Endothelial cell (in vitro differentiated cells): ENCODE measurements around the gene SLC1A7. TPM values are rescaled to one million over a fixed set of nuclear protein-coding genes. Genes with fewer than 3 reads are reported as not detected.

Source experiments
- DNase-seq: peaks from one replicate; pipeline ENCODE4 v3.0.0; 2021; ENCODE audit warnings: low spot score
- H3K27ac Mint-ChIP-seq: one replicate; pipeline ENCODE4 v1.8.0; 2021; ENCODE audit warnings: mixed read lengths, inconsistent platforms; ENCODE audit not compliant: unreplicated experiment
- H3K27me3 Mint-ChIP-seq: one replicate; pipeline ENCODE4 v1.8.0; 2021; ENCODE audit warnings: mild to moderate bottlenecking, moderate library complexity, mixed read lengths, inconsistent platforms; ENCODE audit not compliant: unreplicated experiment
- H3K36me3 Mint-ChIP-seq: one replicate; pipeline ENCODE4 v1.8.0; 2021; ENCODE audit warnings: mild to moderate bottlenecking, low read depth, mixed read lengths, inconsistent platforms; ENCODE audit not compliant: unreplicated experiment
- H3K4me1 Mint-ChIP-seq: one replicate; pipeline ENCODE4 v1.8.0; 2021; ENCODE audit warnings: mild to moderate bottlenecking, mixed read lengths, inconsistent platforms; ENCODE audit not compliant: unreplicated experiment
- H3K4me3 Mint-ChIP-seq: one replicate; pipeline ENCODE4 v1.8.0; 2021; ENCODE audit warnings: mild to moderate bottlenecking, mixed read lengths, inconsistent platforms; ENCODE audit not compliant: unreplicated experiment
- H3K9me3 Mint-ChIP-seq: one replicate; pipeline ENCODE4 v1.8.0; 2021; ENCODE audit warnings: mixed read lengths, inconsistent platforms; ENCODE audit not compliant: unreplicated experiment
- total RNA-seq: library from RNA; stranded (reverse); fragmentation: NEBNext Ultra II Directional; extraction: Animal tissue kit (Norgen Biotek cat#: 25700); gene quantifications from one replicate; pipeline ENCODE4 v1.2.1, GENCODE V29; 2021; ENCODE audit not compliant: unreplicated experiment
- TF ChIP-seq, protein P1 (sequence below): fragments of 200-600 bp; sonication (generic); IDR thresholded peaks from one replicate; pipeline ENCODE4 v1.5.0; 2021; ENCODE audit warnings: antibody characterized with exemption; ENCODE audit not compliant: unreplicated experiment

Gene SLC1A7
- total RNA-seq, 1 donor from 2014 or later = not detected

DNA sequence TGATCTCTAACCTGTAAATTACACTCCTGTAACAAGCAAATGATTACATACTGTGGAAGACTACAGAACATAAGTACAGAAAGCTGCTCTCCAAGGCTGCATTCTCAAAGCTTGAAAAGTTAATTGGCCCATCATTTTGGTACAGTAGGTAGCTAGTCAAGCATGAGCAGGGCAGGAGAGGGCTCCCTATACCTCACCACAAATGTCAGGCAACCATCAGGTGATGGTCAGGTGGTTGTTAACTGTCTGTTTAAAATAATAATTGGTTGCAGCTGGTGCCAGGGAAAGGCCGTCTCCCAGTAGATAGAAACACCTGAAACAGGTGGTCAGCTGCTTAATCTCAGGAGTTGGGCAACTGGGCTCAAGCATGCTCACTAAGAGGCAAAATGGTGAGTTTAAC lies 13.1 kb upstream of the SLC1A7 start:
- H3K36me3 Mint-ChIP-seq = no peaks in the 10 kb centered on the region
- no peaks in the 10 kb centered on the region for H3K4me1 Mint-ChIP-seq
- no peak overlapping the region for H3K27ac Mint-ChIP-seq
- DNase-seq = no peak
- H3K4me3 Mint-ChIP-seq = no peak overlapping the region
- H3K27me3 Mint-ChIP-seq = no peaks in the 10 kb centered on the region
- TF ChIP-seq, protein P1, sequence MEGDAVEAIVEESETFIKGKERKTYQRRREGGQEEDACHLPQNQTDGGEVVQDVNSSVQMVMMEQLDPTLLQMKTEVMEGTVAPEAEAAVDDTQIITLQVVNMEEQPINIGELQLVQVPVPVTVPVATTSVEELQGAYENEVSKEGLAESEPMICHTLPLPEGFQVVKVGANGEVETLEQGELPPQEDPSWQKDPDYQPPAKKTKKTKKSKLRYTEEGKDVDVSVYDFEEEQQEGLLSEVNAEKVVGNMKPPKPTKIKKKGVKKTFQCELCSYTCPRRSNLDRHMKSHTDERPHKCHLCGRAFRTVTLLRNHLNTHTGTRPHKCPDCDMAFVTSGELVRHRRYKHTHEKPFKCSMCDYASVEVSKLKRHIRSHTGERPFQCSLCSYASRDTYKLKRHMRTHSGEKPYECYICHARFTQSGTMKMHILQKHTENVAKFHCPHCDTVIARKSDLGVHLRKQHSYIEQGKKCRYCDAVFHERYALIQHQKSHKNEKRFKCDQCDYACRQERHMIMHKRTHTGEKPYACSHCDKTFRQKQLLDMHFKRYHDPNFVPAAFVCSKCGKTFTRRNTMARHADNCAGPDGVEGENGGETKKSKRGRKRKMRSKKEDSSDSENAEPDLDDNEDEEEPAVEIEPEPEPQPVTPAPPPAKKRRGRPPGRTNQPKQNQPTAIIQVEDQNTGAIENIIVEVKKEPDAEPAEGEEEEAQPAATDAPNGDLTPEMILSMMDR = no peak
- H3K9me3 Mint-ChIP-seq = no peaks in the 10 kb centered on the region

DNA sequence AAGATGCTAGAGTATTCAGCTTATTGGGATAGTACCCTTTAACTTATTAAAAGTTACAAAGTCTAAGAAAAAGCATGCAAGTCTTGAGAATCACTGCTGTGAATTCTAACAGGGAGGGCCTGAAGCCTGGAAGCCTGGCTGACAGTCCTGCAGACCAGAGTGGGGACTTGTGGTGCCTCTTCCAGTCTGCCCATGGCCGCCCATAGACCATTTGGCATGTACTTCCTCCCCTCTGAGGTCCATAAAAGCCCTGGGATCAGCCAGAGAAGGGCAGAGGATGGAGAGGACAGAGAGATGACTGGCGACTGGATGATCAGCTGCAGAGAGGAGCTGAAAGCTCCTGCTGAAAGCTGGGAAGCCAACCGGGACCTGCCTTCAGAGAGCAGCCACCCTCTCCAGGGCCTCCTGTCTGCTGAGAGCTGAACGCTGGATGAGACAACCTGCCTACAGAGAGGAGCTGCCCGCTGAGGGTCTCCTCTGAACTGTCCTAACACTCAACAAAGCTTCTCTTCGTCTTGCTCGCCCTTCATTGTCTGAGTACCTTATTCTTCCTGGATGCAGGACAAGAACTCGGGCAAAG lies 12.5 kb upstream of the SLC1A7 start:
- no peak for DNase-seq
- Mint-ChIP-seq H3K4me3 (no peak overlapping the region), H3K9me3 (no peaks in the 10 kb centered on the region), H3K27me3 (no peaks in the 10 kb centered on the region), H3K36me3 (no peaks in the 10 kb centered on the region), H3K27ac (no peak overlapping the region), H3K4me1 (no peaks in the 10 kb centered on the region)
- TF ChIP-seq, protein P1 = no peak

DNA sequence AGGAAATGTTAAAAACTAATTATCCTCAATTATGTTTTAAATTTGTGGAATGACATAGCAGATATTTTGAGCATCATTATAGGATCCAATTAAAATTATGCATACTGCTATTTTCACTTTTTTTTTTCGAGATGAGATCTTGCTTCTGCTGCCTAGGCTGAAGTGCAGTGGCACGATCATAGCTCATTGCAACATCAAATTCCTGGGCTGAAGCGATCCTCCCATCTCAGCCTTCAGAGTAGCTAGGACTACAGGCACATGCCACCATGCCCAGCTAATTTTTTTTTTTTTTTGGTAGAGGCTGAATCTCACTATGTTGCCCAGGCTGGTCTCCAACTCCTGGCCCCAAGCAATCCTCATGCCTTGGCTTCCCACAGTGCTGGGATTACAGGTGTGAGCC lies 11.3 kb upstream of the SLC1A7 start:
- H3K4me1 Mint-ChIP-seq = no peaks in the 10 kb centered on the region
- H3K27me3 Mint-ChIP-seq = no peaks in the 10 kb centered on the region
- DNase-seq = no peak
- no peak overlapping the region for H3K27ac Mint-ChIP-seq
- H3K4me3 Mint-ChIP-seq = no peak overlapping the region
- H3K36me3 Mint-ChIP-seq = no peaks in the 10 kb centered on the region
- TF ChIP-seq, protein P1 = no peak
- H3K9me3 Mint-ChIP-seq = no peaks in the 10 kb centered on the region

DNA sequence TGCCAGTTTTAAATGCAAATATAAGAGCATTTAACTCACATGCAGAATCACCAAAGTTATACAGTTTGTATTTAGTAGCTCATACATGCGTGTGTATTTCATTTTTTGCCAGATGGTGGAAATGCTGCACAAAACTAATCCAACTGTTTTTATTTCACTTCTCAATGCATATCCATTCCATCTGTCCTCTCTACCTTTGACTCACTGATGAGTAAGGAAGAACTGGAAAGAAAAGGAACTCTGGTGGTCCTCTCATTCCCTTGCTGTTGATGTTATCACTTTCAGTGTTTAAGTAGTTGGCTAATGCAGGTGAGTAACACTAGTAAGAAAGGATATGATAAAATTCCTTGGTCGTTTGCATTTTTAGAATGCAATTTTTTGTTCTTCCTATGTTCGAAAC lies 5.7 kb upstream of the SLC1A7 start:
- Mint-ChIP-seq H3K27me3 (peaks cover 3% of the 10 kb centered on the region), H3K4me3 (no peak overlapping the region), H3K4me1 (peaks cover 5% of the 10 kb centered on the region), H3K27ac (no peak overlapping the region), H3K9me3 (no peaks in the 10 kb centered on the region), H3K36me3 (no peaks in the 10 kb centered on the region)
- DNase-seq = no peak
- TF ChIP-seq, protein P1 = no peak

DNA sequence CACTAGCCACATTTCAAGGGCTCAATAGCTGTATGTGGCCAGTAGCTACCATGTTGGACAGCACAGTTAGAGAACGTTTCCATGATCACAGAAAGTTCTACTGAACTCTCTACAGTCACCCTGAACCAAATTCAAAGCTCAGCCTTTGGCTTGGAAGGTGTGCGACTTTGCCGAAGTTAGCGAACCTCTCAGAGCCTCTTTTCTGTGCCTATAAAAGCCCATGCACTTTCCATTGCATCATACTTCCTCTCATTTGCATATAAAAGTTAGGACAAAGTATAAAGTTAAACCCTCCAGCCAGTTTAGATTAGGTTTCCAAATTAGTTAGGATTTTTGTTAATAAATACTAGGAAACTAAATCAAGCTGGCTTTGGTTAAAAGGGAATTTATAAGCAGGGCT lies 4.7 kb upstream of the SLC1A7 start:
- Mint-ChIP-seq H3K27ac (no peak overlapping the region), H3K27me3 (peaks cover 3% of the 10 kb centered on the region), H3K9me3 (no peaks in the 10 kb centered on the region), H3K4me1 (peaks cover 5% of the 10 kb centered on the region), H3K4me3 (no peak overlapping the region), H3K36me3 (no peaks in the 10 kb centered on the region)
- no peak for DNase-seq
- TF ChIP-seq, protein P1 = no peak
